GM12878 (cell line): ENCODE results near the gene GABRR1. TPM values are rescaled to one million over a fixed set of nuclear protein-coding genes. Genes with fewer than 3 reads are reported as not detected.

ENCODE experiments used
- ATAC-seq: fragments of 200-7000 bp; cut with Tn5 transposase; 3 replicates; pipeline ENCODE4 v1.9.1; 2020; ENCODE audit warnings: mild to moderate bottlenecking, moderate library complexity
- Bru-seq: library from RNA; stranded (reverse); fragments of 400-500 nt; gene quantifications from one replicate; lab custom pipeline; 2021; lab: Mats Ljungman, UMichigan
- BruChase-seq, 2 experiments: library from RNA; stranded (reverse); fragments of 400-500 nt; gene quantifications; one replicate each; lab custom pipeline; 2021; lab: Mats Ljungman, UMichigan
- BruUV-seq: library from RNA; stranded (reverse); fragments of 400-500 nt; replicated peaks from 2 replicates; lab custom pipeline; 2021; lab: Mats Ljungman, UMichigan
- CTCF ChIA-PET: fragments of 300-600 bp; sonication (Branson Sonifier 250); formaldehyde crosslinking; extraction: SDS; loops from one replicate; lab custom pipeline; 2021; ENCODE audit warnings: inconsistent platforms; lab: Yijun Ruan, JAX
- POLR2A ChIA-PET: fragments of 350-600 bp; formaldehyde crosslinking; extraction: SDS; loops from one replicate; lab custom pipeline; 2021; ENCODE audit warnings: inconsistent platforms; lab: Charles Lee
- RAD21 ChIA-PET: fragments of 300-600 bp; sonication (Branson Sonifier 250); formaldehyde crosslinking; loops from one replicate; lab custom pipeline; 2023; ENCODE audit warnings: antibody characterized with exemption; ENCODE audit not compliant: unreplicated experiment; lab: Charles Lee
- SMC1A ChIA-PET: fragments of 300-600 bp; sonication (Branson Sonifier 250); formaldehyde crosslinking; loops from one replicate; lab custom pipeline; 2023; ENCODE audit not compliant: unreplicated experiment, uncharacterized antibody; lab: Charles Lee
- DNase-seq: peaks from one replicate; pipeline ENCODE4 v3.0.0-alpha.2; 2011; ENCODE audit warnings: low read depth, low spot score
- FAIRE-seq: peaks from 3 replicates; lab custom pipeline; 2011; peaks lifted over from hg19 to GRCh38; lab: Jason Lieb, UNC
- H2AFZ ChIP-seq: 2 replicates; pipeline ENCODE4 v1.6.0; 2011; ENCODE audit warnings: low read depth, low read length, control low read depth; ENCODE audit not compliant: control insufficient read depth
- H3K27ac ChIP-seq: 2 replicates; pipeline ENCODE4 v1.5.1; 2011; ENCODE audit warnings: control low read depth; ENCODE audit not compliant: control insufficient read depth, insufficient read depth
- H3K27me3 ChIP-seq, 2 experiments: replicated peaks in 1 of 2; 2 replicates each; pipeline versions ENCODE4 v1.6.0 to v1.6.1; 2011; ENCODE audit warnings: low read length in 1 of 2; ENCODE audit not compliant: control insufficient read depth in 2 of 2, insufficient read depth in 2 of 2
- H3K36me3 ChIP-seq, 2 experiments: 2 replicates each; pipeline ENCODE4 v1.5.1; 2011; ENCODE audit warnings: low read length in 1 of 2; ENCODE audit not compliant: control insufficient read depth in 2 of 2, insufficient read depth in 2 of 2
- H3K4me1 ChIP-seq: 2 replicates; pipeline ENCODE4 v1.6.1; 2011; ENCODE audit warnings: mild to moderate bottlenecking, low read length, moderate library complexity, mixed read lengths; ENCODE audit not compliant: control insufficient read depth, insufficient read depth
- H3K4me2 ChIP-seq: 2 replicates; pipeline ENCODE4 v1.6.0; 2011; ENCODE audit warnings: control low read depth; ENCODE audit not compliant: control insufficient read depth, insufficient read depth
- H3K4me3 ChIP-seq: fragments of 200-600 bp; sonication (generic); 2 replicates; pipeline ENCODE4 v1.5.1; 2016
- H3K79me2 ChIP-seq: 2 replicates; pipeline ENCODE4 v1.6.0; 2011; ENCODE audit warnings: low read length; ENCODE audit not compliant: control insufficient read depth, insufficient read depth
- H3K9ac ChIP-seq: 2 replicates; pipeline ENCODE4 v1.8.0; 2011; ENCODE audit warnings: low read length, control low read depth, mixed read lengths; ENCODE audit not compliant: control insufficient read depth, insufficient read depth
- H3K9me3 ChIP-seq: replicated peaks from 3 replicates; pipeline ENCODE4 v1.5.1; 2011; ENCODE audit warnings: mild to moderate bottlenecking, low read length; ENCODE audit not compliant: control insufficient read depth, insufficient read depth
- H4K20me1 ChIP-seq: 2 replicates; pipeline ENCODE4 v1.6.0; 2011; ENCODE audit not compliant: control insufficient read depth, insufficient read depth
- BCL11A ChIP-seq: IDR thresholded peaks from 2 replicates; pipeline ENCODE4 v1.6.1; 2011; ENCODE audit warnings: low read depth, low read length
- BHLHE40 ChIP-seq, 2 experiments: fragments of 450-650 bp in 1 of 2; IDR thresholded peaks; 2 replicates each; pipeline ENCODE4 v1.6.1; 2011 to 2017; ENCODE audit warnings: low read depth in 2 of 2, borderline replicate concordance in 1 of 2, improper control_type of control experiment in 1 of 2, low read length in 1 of 2, mild to moderate bottlenecking in 1 of 2
- CHD1 ChIP-seq: IDR thresholded peaks from 2 replicates; pipeline ENCODE4 v1.6.1; 2012; ENCODE audit warnings: low read depth, low read length, improper control_type of control experiment
- CREB1 ChIP-seq: IDR thresholded peaks from 2 replicates; pipeline ENCODE4 v1.6.1; 2012; ENCODE audit warnings: low read depth, mild to moderate bottlenecking, inconsistent platforms
- LARP7 ChIP-seq: fragments of 450-650 bp; IDR thresholded peaks from 2 replicates; pipeline ENCODE4 v1.6.1; 2017; ENCODE audit warnings: mild to moderate bottlenecking
- MYB ChIP-seq: fragments of 150-350 bp; IDR thresholded peaks from 2 replicates; pipeline ENCODE4 v1.6.1; 2014; ENCODE audit warnings: mild to moderate bottlenecking, low read depth, low read length, borderline replicate concordance
- PAX8 ChIP-seq: fragments of 450-650 bp; IDR thresholded peaks from 2 replicates; pipeline ENCODE4 v1.6.1; 2017; ENCODE audit warnings: mild to moderate bottlenecking, moderate library complexity
- RAD51 ChIP-seq: fragments of 450-650 bp; IDR thresholded peaks from 2 replicates; pipeline ENCODE4 v1.6.1; 2016; ENCODE audit warnings: moderate library complexity, mild to moderate bottlenecking, inconsistent platforms
- RFX5 ChIP-seq: IDR thresholded peaks from 2 replicates; pipeline ENCODE4 v1.6.1; 2011; ENCODE audit warnings: low read depth, low read length, improper control_type of control experiment
- SIX5 ChIP-seq: IDR thresholded peaks from 2 replicates; pipeline ENCODE4 v1.6.1; 2011; ENCODE audit warnings: mild to moderate bottlenecking, low read depth, low read length, moderate library complexity; ENCODE audit not compliant: severe bottlenecking
- STAT1 ChIP-seq: fragments of 450-650 bp; conservative IDR thresholded peaks from 2 replicates; pipeline ENCODE4 v1.6.1; 2014; ENCODE audit warnings: antibody characterized with exemption, mild to moderate bottlenecking
- TAF1 ChIP-seq: IDR thresholded peaks from 2 replicates; pipeline ENCODE4 v1.6.1; 2011; ENCODE audit warnings: mild to moderate bottlenecking, low read depth, low read length, borderline replicate concordance
- TCF3 ChIP-seq: IDR thresholded peaks from 2 replicates; pipeline ENCODE4 v1.6.1; 2012; ENCODE audit warnings: low read depth, mild to moderate bottlenecking, low read length, borderline replicate concordance; ENCODE audit not compliant: insufficient read depth
- TCF7 ChIP-seq: IDR thresholded peaks from 2 replicates; pipeline ENCODE4 v1.6.1; 2014; ENCODE audit warnings: antibody characterized with exemption, borderline replicate concordance
- WGBS: methylation state at CpG from one replicate; pipeline ENCODE4 v1.1.6; 2016; ENCODE audit warnings: low lambda C conversion rate; ENCODE audit not compliant: insufficient replicate concordance, insufficient coverage; ENCODE audit errors: missing lambda C conversion rate; 5-methylcytosine and 5-hydroxymethylcytosine counted together
- in situ Hi-C: fragments of 300-500 bp; cut with MboI; formaldehyde crosslinking; loops from 9 replicates; pipeline ENCODE4 v1.14.3; 2018; ENCODE audit warnings: mixed read lengths
- intact Hi-C: fragments of 100-400 bp; cut with micrococcal nuclease; formaldehyde crosslinking; loops from one replicate; pipeline ENCODE4 v1.14.2; 2022; ENCODE audit not compliant: unreplicated experiment
- long read RNA-seq, 2 experiments: library from polyadenylated mRNA; unstranded; transcript quantifications; one replicate each; pipeline ENCODE4 v2.0.0, GENCODE V29; 2019 to 2020
- polyA minus RNA-seq, 3 experiments: library from RNA; depleted of rRNA, polyadenylated mRNA; stranded (reverse); fragments of >200 nt; gene quantifications; 2 replicates each; pipeline ENCODE4 v1.2.3, GENCODE V29; 2011
- polyA plus RNA-seq, 11 experiments: library from polyadenylated mRNA; depleted of rRNA in 4 of 11; unstranded in 6 of 11; stranded (reverse) in 5 of 11; fragments of >200 nt; fragmentation: Nextera tagmentation in 4 of 11; fragmentation: Illumina TruSeq in 1 of 11; extraction: Ambion mirVana in 4 of 11; extraction: Trizol in 1 of 11; gene quantifications; 1 replicate in 1 of 11; 2 replicates in 10 of 11; pipeline versions ENCODE4 v1.2.1 to v1.2.3, GENCODE V29; 2011 to 2016; ENCODE audit warnings: inconsistent platforms in 2 of 11, missing spikeins in 2 of 11, low read depth in 1 of 11
- total RNA-seq, 4 experiments: library from RNA; depleted of rRNA in 3 of 4; stranded (reverse); fragments of >200 nt in 3 of 4; fragmentation: Illumina TruSeq in 1 of 4; extraction: Trizol in 1 of 4; gene quantifications; 2 replicates each; pipeline versions ENCODE4 v1.2.1 to v1.2.3, GENCODE V29; 2013 to 2021
- TF ChIP-seq, protein P1 (sequence below): IDR thresholded peaks from 2 replicates; pipeline ENCODE4 v1.6.1; 2012; ENCODE audit warnings: improper control_type of control experiment, low read depth, low read length; ENCODE audit not compliant: insufficient replicate concordance
- TF ChIP-seq, protein P2 (sequence below): IDR thresholded peaks from 2 replicates; pipeline ENCODE4 v1.6.1; 2012; ENCODE audit warnings: low read depth, low read length, improper control_type of control experiment

Gene GABRR1
- total RNA-seq (2013; cell fraction: nucleolus; rRNA removed), result not detected in 2 replicates
- total RNA-seq (2014; rRNA removed), result not detected in 2 replicates
- not detected in 2 replicates for total RNA-seq (2014; rRNA removed; fragmentation: Illumina TruSeq; extraction: Trizol)
- not detected in 2 replicates for total RNA-seq (2021)
- not detected for polyA plus RNA-seq (2011; ENCODE audit: low read depth)
- polyA plus RNA-seq (2011; rRNA removed), result not detected in 2 replicates
- polyA plus RNA-seq (2011; cell fraction: cytosol; rRNA removed), result not detected in 2 replicates
- polyA plus RNA-seq (2011; cell fraction: nucleus; rRNA removed), result not detected in 2 replicates
- not detected in 2 replicates for polyA plus RNA-seq (2012)
- polyA plus RNA-seq (2014; fragmentation: Illumina TruSeq; extraction: Trizol), result not detected in 2 replicates
- polyA plus RNA-seq (2014; fragmentation: Nextera tagmentation; extraction: Ambion mirVana), result not detected
- polyA plus RNA-seq (2014; rRNA removed), result not detected in 2 replicates
- polyA plus RNA-seq (2016; fragmentation: Nextera tagmentation; extraction: Ambion mirVana), result not detected
- not detected in 2 replicates for polyA minus RNA-seq (2011; rRNA and poly(A)+ RNA removed)
- polyA minus RNA-seq (2011; cell fraction: cytosol; rRNA and poly(A)+ RNA removed), result not detected in 2 replicates
- not detected in 2 replicates for polyA minus RNA-seq (2011; cell fraction: nucleus; rRNA and poly(A)+ RNA removed)
- Bru-seq, nascent RNA, result not detected
- BruChase-seq, experiment 1, labeled RNA remaining after a 6-hour chase, result not detected
- percentile 2 among the genes with signal in this experiment for BruChase-seq, experiment 2, labeled RNA remaining after a 2-hour chase
- long read RNA-seq, experiment 1, result 0 reads
- long read RNA-seq, experiment 2, result 0 reads

DNA sequence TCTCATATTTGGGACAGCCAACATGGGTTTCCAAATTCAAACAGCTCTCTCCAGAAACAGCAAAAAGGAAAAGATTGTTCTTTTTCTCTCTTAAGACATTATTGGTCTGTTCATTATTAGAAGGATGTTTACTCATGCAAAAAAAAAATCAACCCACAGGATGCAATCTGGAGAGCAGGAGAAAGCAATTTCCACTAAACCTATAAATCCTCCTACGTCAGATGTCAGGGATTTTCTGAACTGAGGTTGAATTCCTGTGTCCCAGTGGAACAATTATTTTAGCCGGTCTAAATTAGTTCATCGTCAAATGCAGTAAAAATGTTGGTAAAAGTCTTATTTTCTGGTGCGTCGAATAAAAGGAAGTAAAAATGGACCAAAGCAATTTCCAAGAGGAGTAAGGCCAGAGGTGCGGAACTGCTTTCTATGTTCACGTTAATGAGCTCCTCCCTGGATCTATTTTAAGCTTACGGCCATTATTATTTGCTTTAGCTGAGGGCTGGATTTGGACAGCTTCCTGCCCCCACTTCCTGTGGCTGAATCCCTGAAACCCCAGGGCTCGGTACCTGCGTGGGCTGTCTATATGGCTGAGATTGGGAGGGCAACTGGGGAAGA, at the start of gene GABRR1:
Gene GABRR1 (minus strand): TSS at position 60 of the 612 bp plus-strand sequence. CDS start 36 bp downstream, at position 24.
- no peaks in the 10 kb centered on the region for H4K20me1 ChIP-seq
- FAIRE-seq, result no peak
- ATAC-seq, result no peak
- RAD21 ChIA-PET, result no interaction called here
- CTCF ChIA-PET, result no interaction called here
- no peak within 1 kb of the TSS for H3K27ac ChIP-seq
- POLR2A ChIA-PET, result no interaction called here
- peaks cover 0 to 2% of the 10 kb centered on the region in 2 experiments; a peak in 1 of 4 replicates for H3K27me3 ChIP-seq
- H3K79me2 ChIP-seq, result no peaks in the 10 kb centered on the region
- H3K9ac ChIP-seq, result no peak within 1 kb of the TSS
- WGBS, result 18% methylated on average over 10 of the region's 10 CpGs
- no peak within 1 kb of the TSS for H3K4me3 ChIP-seq
- no peak for DNase-seq
- no peaks in the 10 kb centered on the region for H3K4me1 ChIP-seq
- in situ Hi-C loops, result no loop called here
- SMC1A ChIA-PET, result no interaction called here
- no TSS peak for BruUV-seq
- no peak within 1 kb of the TSS for H2AFZ ChIP-seq
- H3K9me3 ChIP-seq, result no peaks in the 10 kb centered on the region
- no peaks in the 10 kb centered on the region for H3K36me3 ChIP-seq
- no peak within 1 kb of the TSS for H3K4me2 ChIP-seq
- intact Hi-C loops, result no loop called here
- no peak for TF ChIP-seq RAD51
- TF ChIP-seq TCF7, result no peak
- no peak for TF ChIP-seq LARP7
- no peak for TF ChIP-seq CHD1
- TF ChIP-seq, protein P1, sequence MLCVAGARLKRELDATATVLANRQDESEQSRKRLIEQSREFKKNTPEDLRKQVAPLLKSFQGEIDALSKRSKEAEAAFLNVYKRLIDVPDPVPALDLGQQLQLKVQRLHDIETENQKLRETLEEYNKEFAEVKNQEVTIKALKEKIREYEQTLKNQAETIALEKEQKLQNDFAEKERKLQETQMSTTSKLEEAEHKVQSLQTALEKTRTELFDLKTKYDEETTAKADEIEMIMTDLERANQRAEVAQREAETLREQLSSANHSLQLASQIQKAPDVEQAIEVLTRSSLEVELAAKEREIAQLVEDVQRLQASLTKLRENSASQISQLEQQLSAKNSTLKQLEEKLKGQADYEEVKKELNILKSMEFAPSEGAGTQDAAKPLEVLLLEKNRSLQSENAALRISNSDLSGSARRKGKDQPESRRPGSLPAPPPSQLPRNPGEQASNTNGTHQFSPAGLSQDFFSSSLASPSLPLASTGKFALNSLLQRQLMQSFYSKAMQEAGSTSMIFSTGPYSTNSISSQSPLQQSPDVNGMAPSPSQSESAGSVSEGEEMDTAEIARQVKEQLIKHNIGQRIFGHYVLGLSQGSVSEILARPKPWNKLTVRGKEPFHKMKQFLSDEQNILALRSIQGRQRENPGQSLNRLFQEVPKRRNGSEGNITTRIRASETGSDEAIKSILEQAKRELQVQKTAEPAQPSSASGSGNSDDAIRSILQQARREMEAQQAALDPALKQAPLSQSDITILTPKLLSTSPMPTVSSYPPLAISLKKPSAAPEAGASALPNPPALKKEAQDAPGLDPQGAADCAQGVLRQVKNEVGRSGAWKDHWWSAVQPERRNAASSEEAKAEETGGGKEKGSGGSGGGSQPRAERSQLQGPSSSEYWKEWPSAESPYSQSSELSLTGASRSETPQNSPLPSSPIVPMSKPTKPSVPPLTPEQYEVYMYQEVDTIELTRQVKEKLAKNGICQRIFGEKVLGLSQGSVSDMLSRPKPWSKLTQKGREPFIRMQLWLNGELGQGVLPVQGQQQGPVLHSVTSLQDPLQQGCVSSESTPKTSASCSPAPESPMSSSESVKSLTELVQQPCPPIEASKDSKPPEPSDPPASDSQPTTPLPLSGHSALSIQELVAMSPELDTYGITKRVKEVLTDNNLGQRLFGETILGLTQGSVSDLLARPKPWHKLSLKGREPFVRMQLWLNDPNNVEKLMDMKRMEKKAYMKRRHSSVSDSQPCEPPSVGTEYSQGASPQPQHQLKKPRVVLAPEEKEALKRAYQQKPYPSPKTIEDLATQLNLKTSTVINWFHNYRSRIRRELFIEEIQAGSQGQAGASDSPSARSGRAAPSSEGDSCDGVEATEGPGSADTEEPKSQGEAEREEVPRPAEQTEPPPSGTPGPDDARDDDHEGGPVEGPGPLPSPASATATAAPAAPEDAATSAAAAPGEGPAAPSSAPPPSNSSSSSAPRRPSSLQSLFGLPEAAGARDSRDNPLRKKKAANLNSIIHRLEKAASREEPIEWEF, result no peak
- no peak for TF ChIP-seq CREB1
- no peak for TF ChIP-seq STAT1
- TF ChIP-seq, protein P2, sequence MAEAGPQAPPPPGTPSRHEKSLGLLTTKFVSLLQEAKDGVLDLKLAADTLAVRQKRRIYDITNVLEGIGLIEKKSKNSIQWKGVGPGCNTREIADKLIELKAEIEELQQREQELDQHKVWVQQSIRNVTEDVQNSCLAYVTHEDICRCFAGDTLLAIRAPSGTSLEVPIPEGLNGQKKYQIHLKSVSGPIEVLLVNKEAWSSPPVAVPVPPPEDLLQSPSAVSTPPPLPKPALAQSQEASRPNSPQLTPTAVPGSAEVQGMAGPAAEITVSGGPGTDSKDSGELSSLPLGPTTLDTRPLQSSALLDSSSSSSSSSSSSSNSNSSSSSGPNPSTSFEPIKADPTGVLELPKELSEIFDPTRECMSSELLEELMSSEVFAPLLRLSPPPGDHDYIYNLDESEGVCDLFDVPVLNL, result no peak
- TF ChIP-seq BHLHE40 (IDR thresholded peaks at IDR 0.05; ENCODE audit: borderline replicate concordance in 1 of 2, low read depth in 2 of 2, low read length in 1 of 2), result no peak
- TF ChIP-seq TCF3, result no peak
- no peak for TF ChIP-seq PAX8
- TF ChIP-seq BCL11A, result no peak
- TF ChIP-seq RFX5, result no peak
- TF ChIP-seq TAF1, result no peak
- TF ChIP-seq MYB, result no peak
- TF ChIP-seq SIX5, result no peak
